ENCODE data around the gene MED12L. TPM values are rescaled to one million over a fixed set of nuclear protein-coding genes. Genes with fewer than 3 reads are reported as not detected.

MED12L gene
- total RNA-seq, result 0.65 and 0.67 TPM in 2 replicates

GRCh38 chr3:151085227-151085888, at the start of gene MED12L:
Gene MED12L (plus strand): TSS chr3:151085664. CDS start chr3:151086927, 1,263 bp downstream.

GRCh38 chr3:151203051-151203420, 117.6 kb downstream of the MED12L start, which contains the start of gene GPR171:
Gene GPR171 (minus strand): TSS chr3:151203216. CDS start chr3:151199386, 3,830 bp downstream.

GRCh38 chr3:151278230-151278629, 192.8 kb downstream of the MED12L start, which contains the start of gene P2RY14:
Gene P2RY14 (minus strand): TSS chr3:151278542. CDS start chr3:151214316, 64,226 bp downstream.

GRCh38 chr3:151316267-151316991, 231.0 kb downstream of the MED12L start, which contains the start of gene GPR87:
Gene GPR87 (minus strand): TSS chr3:151316820. CDS start chr3:151300100, 16,720 bp downstream.

GRCh38 chr3:151329363-151329762, 243.9 kb downstream of the MED12L start, which contains the start of gene P2RY13:
Gene P2RY13 (minus strand): TSS chr3:151329549. CDS start chr3:151329528, 21 bp downstream.

GRCh38 chr3:151384741-151385174, 299.3 kb downstream of the MED12L start, which contains the start of gene P2RY12:
Gene P2RY12 (minus strand): TSS chr3:151384753. CDS start chr3:151338845, 45,908 bp downstream.

GRCh38 chr3:151460774-151461450, 375.4 kb downstream of the MED12L start, which contains the start of gene IGSF10:
Gene IGSF10 (minus strand): TSS chr3:151461061. CDS start chr3:151458709, 2,352 bp downstream.

Small RNA genes lying within 50 kb of the gene (small RNA-seq; reads per million reads assigned to genes)
- gene RNA5SP145, result not detected

Other genes starting within 250 kb of the MED12L start
- not detected in 2 replicates for gene MINDY4B, start 180.2 kb upstream of the MED12L start, total RNA-seq
- gene CLRN1, start 112.9 kb upstream of the MED12L start, total RNA-seq, result not detected in 2 replicates
- gene GPR171, start 117.6 kb downstream of the MED12L start, total RNA-seq, result not detected in 2 replicates
- gene P2RY14, start 192.9 kb downstream of the MED12L start, total RNA-seq, result not detected in 2 replicates
- gene GPR87, start 231.2 kb downstream of the MED12L start, total RNA-seq, result 0.19 and 0.33 TPM in 2 replicates
- gene P2RY13, start 243.9 kb downstream of the MED12L start, total RNA-seq, result not detected in 2 replicates